ENCODE data around the gene CENPL.

DNA sequence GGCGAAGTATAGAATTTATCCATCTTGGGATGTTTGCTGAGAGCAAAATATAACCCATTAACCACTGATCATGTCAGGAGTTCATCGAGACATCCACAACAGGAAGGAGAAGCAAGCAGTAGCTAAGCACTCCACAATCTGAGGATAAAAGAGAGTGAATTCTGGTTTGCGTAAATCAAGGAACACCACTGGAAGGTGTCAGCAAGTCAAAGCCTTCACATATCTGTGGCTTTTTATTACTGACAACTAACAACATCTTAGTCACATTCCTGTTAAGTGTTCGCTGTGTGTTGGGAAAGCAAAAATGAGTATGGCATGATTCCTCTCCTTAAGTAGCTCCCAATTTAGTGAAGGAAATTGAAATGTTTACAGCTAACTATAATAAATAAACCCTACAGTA lies 44.7 kb downstream of the CENPL start:
- TF ChIP-seq, protein P1, sequence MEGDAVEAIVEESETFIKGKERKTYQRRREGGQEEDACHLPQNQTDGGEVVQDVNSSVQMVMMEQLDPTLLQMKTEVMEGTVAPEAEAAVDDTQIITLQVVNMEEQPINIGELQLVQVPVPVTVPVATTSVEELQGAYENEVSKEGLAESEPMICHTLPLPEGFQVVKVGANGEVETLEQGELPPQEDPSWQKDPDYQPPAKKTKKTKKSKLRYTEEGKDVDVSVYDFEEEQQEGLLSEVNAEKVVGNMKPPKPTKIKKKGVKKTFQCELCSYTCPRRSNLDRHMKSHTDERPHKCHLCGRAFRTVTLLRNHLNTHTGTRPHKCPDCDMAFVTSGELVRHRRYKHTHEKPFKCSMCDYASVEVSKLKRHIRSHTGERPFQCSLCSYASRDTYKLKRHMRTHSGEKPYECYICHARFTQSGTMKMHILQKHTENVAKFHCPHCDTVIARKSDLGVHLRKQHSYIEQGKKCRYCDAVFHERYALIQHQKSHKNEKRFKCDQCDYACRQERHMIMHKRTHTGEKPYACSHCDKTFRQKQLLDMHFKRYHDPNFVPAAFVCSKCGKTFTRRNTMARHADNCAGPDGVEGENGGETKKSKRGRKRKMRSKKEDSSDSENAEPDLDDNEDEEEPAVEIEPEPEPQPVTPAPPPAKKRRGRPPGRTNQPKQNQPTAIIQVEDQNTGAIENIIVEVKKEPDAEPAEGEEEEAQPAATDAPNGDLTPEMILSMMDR (IDR thresholded peaks at IDR 0.05): no peak
- TF ChIP-seq POLR2A (IDR thresholded peaks at IDR 0.05): no peak

Data from vagina (tissue), 2 donors.